Fibroblast of peridontal ligament (primary cell): ENCODE data around the gene TMOD3.
A peak's percentile ranks its signal among the peaks of the same experiment; 100 is the strongest.
"Not testable (repeated sequence)": the region's sequence is repeated elsewhere in the genome, so short reads cannot be mapped to it uniquely, and the experiment has no call there.

Source experiments
- DNase-seq: peaks from one replicate; pipeline ENCODE4 v3.0.0-alpha.2; 2010; ENCODE audit errors: extremely low read depth

TMOD3 gene

DNA sequence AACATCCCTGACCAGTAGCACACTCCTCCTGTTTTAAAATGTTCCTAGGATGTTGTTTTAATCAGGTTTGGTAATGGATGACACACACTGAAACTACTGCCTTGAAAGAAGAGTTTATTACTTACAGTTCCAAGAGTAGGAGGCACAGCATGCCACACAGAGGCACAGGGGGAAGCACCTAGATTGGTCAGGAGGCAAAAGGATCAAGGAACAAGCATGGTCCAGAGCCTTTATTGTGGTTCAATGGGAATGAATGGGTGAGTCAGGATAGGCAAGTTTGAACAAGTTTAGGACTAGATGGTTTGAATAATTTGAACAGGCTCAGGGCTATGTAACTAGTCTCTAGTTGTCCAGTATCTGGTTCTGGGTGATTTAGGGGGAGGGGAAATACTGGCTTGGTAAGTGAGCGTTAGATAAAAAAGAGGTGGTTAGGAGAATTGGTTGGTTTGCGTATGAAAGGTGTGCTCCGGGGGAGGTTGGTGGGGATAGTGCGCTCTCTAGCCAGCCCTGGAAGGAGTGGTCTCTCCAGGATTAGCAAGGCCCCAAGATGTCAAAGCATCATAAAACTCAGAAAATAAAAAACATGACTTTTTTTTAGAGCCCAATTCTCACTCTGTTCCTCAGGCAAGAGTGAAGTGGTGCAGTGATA lies 35.1 kb downstream of the TMOD3 start:
- peak; percentile 32 for DNase-seq

DNA sequence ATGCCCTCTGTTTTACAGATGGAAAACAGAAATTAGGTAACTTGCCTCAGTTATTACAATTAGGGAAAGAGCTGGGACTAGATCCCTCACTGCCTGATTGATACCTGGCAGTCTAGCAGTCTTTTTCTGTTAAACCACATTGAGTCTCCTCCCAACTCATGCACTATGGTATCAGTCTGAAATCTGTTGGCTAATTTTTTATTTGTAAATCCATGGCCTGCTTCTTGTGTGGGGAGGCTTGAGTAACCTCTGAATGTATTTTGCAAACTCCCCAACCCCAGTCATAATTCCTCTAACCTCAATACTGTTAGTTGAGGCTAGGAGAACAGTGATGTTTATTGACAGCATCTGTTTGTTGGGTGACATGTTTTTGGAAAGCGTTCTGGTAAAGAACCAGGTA lies 35.9 kb downstream of the TMOD3 start:
- no peak for DNase-seq

DNA sequence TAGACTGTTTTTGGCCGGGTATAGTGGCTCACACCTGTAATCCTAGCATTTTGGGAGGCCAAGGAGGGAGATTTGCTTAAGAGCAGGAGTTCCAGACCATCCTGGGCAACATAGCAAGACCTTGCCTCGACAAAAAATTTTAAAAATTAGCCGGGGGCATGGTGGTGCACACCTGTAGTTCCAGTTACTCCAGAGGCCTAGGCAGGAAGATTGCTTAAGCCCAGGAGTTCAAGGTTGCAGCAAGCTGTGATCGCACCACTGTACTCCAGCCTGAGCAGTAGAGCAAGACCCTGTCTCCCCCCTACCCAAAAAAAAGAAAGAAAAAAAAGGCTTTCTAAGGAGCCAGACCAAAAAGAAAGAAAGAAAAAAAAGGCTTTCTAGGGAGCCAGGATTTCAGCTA lies 36.7 kb downstream of the TMOD3 start:
- DNase-seq: no peak

DNA sequence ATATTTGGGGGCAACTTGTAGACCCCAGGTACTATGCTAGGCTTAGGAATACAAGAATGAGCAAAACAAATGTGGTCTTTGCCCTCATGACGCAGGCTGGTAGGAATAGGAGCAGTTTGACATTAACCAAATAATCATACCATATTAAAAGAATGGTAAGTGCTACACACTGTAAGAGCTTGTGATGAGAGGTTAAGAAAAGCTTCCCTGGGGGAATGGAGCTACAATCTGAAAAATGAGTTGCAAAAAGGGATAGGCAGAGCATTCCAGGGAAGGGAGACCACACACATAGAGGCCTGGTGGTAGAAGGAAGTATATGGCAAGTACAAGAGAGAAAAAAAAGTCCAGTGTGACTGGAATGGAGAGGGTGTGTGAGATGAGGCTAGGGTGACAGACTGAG lies 37.3 kb downstream of the TMOD3 start:
- peak; percentile 43 for DNase-seq

DNA sequence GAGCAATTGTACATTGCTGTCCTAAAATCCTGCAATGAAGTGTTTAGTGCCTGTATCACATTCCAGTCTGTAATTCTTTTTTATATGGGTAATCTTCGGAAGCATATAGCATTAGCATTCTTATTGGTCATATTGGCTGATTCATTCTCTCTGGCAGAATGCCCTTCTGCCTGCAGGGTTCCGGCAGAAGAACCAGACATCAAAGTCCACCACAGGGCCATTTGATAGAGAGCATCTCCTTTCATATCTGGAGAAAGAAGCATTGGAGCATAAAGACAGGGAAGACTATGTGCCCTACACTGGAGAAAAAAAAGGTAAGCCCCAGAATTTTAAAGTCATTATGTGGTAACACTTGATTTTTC lies 39.6 kb downstream of the TMOD3 start:
- peak; percentile 80 for DNase-seq

DNA sequence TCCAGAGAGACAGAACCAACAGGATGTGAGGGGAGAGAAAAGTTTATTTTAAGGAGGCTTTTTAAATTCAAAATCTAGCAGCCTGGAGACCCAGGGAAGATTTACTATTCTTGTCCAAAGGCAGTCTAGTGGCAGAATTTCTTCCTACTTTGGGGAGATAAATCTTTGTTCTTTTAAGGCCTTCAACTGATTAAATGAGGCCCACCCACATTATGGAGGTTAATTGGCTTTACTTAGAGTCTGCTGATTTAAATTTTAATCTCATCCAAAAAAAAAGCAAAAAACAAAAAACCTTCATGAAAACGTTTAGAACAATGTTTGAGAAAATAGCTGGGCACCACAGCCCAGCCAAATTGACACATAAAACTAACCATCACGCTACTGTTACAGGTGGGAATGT lies 41.3 kb downstream of the TMOD3 start:
- DNase-seq: no peak

DNA sequence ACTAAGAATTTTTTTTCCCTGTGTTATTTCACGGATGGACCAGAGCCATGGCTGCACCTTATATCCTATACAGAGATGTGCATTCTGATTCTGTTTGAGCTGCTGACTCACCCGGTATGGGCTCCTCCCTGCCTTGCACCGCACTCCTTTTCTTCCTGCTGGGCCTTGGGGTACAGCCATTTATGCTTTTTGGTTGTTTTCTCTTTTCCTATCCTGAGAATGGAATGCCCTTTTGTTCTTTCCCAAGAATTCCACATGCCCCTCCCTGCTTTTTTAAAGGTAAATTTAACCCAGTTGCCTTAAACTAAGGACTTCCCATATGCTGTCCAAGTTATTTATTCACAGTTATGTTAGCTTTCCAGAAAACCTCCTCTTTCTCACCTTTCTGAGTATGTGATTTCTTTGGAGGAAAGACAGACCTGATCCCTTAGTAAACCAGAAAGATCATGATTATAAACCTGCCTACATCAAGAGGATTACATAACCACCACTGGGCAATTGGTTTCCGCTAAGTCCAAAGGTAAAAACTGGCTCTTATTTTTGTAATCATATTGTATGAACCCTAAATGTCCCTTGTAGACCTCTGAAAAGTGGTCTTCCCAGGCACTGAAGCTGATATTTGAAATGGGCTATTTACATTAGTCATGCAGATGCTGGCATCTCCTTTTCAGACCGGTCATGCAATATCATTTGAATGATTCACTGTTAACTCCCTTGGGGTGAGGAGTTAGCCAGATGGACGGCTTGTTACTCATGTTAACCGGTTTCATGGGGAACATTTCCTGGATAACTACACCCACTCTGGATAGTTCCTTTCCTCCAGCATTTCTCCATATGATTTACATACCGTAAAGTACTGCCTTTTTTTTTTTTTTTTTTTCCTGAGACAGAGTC lies 45.5 kb downstream of the TMOD3 start:
- DNase-seq: peak; percentile 99

DNA sequence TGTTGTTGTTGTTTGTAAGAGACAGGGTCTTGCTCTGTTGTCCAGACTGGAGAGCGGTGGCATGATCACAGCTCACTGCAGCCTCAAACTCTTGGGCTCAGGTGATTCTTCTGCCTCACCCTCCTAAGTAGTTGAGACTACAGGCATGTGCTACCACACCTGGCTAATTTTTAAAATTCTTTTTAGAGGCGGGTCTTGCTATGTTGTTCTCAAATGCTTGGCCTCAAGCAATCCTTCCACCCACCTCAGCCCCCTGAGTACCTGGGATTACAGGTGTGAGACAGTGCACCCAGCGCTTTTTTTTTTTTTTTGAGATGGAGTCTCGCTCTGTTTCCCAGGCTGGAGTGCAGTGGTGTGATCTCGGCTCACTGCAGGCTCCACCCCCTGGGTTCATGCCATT lies 46.7 kb downstream of the TMOD3 start:
- DNase-seq: no peak

DNA sequence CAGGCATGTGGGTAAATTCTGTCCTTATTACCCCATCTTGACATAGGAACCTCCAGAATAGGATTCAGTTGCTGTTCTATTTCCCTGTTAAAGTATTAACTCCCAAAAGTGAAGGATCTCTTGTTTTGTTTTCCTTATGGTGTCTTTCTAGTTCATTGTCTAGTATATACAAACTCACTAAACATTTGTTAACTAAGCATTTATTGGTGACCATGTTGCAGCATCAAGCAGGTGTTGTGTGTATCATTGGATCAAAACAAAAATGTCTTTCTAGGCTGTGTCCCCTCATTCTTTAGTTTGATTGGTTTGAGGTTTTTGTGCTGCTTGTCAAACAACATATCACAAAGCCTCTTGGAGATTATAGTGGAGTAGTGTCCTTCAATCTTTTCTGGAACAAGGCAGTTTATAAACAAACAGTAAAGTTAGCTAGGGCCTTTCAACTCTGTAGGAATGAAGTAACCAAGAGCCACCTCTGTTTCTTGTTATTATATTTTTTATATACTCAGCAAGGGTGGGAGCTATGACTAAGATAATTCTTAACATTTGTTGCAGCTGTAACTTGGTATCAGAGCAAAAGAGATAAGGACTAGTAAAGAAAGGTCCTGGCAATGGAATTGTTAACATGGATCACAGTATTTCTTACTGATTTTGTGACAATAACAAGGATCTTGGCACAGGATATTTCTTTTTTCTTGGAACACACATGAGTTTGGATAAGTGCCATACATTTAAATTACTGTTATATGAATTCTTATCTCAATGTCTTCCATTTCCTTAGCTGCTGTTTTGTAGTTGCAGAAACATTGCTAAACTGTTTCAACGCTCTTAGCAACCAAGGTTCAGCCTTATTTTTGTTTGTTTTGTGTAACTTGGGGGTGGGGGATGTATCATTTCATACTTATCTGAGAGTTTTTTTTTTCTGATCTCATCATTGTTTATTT lies 49.3 kb downstream of the TMOD3 start:
- peak; percentile 67 for DNase-seq

DNA sequence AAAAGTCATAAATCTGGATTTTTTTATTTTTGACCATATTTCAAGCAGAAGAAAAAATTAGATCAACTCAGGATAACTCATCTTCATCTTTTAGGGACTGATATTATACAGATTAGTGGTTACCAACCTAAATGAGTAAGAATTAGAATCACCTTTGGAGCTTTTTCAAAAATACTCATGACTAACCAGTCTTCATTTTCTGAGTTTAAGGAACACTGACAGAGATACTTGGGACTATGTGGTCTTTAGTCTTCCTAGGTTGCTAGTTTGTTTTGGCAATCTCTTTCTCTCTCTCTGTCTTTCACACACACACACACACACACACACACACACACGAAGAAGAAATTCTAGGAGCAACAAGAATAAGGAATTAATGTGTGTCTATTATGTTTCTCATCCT lies 50.1 kb downstream of the TMOD3 start:
- DNase-seq: peak; percentile 51

DNA sequence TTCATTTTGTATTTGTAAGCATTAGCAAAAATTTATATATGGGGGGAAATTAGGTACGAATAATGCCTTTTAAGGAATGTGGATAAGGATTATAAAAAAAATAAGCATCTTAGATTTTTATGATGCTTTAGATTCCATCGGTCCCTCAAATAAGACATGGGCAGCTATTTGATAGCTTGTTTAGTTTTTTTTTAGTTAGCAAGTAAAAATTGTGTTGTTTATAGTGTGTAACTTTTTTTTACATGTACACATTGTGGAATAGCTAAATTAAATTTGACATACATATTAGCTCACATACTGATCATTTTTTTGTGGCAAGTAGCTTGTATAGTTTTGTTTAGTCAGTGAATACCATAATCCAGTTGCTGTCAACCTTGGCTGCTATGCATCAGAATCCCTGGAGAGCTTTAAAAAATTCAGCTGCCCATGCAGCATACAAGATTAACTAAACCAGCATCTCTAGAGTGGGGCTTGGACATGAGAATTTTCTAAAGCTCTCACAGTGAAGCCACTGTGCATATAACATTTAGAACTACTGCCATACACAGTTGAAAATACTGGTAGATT lies 53.9 kb downstream of the TMOD3 start:
- peak; percentile 95 for DNase-seq

DNA sequence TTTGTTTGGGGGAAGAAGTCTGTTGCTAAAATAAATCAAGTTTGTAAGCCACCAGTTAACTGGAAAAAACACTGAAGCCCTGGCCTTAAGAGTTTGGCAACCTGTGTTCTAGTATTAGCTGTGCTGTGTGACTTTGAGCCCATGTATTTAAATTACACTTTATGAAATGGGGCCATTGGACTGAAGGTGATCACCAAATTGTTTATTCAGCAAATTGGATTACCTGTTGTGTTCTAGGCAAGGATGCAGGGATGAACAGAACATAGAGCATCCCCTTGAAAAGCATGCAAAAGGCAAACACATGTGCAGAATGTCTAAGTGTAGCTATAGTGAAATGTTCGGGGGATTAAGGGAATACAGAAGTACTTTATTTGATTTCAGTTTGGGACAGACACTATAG lies 54.6 kb downstream of the TMOD3 start:
- DNase-seq: no peak

DNA sequence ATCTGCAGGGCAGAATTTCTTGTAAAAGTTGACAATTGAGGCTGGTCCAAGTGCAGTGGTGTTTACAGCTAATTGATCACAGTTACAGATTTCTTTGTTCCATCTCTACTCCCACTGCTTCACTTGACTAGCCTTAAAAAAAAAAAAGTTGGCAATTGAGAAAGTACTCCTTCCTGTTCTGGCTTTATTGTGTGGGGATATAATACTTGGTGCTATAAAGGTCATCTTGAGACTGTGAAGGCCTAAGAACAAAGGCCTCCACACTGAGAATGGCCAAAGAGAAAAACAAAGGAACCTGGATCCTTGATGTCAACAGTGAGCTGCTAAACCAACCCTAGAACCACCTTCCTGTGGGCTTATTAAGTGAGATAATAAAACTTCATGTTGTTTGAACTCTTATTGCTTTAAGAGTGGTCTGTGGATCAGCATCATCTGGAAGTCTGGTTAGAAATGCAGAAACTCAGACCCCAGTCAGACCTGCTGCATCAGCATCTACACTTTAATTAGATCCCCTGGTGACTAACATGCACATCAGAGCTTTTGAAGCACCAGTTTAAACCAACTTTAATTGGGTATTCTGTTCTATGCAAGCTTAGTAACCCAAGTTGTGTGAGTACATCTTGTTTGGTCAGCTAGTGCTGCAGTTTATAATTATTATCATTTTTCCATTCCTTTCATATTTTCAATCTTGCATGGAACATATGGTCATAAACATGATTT lies 55.2 kb downstream of the TMOD3 start:
- peak; percentile 40 for DNase-seq

DNA sequence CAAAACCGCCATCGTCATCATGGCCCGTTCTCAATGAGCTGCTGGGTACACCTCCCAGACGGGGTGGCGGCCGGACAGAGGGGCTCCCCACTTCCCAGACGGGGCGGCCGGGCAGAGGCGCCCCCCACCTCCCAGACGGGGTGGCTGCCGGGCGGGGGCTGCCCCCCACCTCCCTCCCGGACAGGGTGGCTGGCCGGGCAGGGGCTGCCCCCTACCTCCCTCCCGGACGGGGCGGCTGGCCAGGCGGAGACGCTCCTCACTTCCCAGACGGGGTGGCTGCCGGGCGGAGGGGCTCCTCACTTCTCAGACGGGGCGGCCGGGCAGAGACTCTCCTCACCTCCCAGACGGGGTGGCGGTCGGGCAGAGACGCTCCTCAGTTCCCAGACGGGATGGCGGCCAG lies 56.3 kb downstream of the TMOD3 start:
- not testable (repeated sequence) for DNase-seq

DNA sequence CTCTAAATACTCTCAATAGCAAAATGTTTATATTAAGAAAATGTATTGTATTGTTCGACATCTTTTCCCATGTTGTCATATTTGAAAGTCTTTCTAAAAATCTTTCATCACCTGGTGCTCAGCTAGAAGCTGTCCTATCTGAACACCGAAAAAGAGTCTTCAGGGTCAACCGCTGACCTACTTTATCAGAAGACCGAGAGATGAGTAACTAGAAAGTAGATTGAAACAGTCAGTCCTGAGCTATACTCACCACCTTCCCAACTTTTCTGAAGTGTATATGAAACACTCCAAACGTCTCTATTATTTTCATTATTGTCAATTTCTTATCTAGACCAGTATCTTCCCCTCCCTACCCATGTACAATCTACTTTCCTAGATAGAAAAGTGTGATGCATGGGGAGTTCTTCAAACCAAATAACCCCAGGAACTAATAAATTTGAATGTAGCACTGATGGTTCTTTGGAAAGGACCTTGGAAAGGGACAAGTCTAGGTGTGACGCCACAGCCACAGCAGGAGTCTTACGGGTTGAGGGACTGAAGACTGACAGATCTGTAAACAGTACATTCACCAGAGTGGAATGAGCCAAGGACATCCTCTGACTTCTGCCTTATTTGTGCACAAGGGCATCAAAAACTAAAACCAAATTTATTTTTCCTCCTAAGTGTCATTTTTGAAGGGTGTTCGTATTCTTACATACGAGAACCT lies 58.6 kb downstream of the TMOD3 start:
- no peak for DNase-seq

DNA sequence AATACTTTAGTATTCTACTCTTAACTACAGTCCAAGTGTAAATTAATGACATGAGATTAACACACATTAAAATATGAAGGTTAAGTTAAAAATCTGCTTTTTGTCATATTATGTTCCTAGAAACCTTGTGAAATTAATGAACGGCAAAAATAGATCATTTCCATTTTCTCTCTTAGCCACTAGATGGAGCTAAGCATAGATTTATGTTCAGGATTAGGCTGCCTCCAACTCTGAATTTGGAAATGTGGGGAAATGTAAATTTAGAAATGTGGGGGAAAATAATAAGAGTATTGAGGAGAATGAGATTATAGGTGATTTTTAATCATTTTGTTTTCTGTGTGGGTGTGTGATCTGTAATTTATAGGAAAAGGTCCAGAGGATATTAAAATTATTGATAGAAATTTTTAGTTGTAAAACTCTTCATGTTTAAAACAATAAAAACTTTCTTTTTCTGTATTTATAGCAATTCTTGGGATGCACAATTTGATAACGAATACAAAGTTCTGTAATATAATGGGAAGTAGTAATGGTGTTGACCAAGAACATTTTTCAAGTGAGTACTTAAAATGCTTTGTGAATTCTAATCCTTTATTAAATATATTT lies 59.2 kb downstream of the TMOD3 start:
- DNase-seq: peak; percentile 59

DNA sequence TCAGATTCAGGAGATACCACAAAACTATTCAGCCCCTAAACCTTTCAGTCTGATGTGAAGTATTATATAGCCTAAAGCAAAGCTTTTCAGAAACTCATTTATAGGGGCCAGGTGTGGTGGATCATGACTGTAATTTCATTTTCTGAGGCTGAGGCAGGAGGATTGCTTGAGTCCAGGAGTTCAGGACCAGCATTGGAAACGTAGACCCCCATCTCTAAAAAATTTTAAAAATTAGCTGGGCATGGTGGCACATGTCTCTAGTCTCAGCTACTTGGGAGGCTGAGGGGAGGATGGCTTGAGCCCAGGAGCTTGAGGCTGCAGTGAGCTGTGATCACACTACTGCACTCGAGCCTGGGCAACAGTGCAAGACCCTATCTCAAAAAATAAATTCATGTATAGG lies 60.0 kb downstream of the TMOD3 start:
- no peak for DNase-seq

DNA sequence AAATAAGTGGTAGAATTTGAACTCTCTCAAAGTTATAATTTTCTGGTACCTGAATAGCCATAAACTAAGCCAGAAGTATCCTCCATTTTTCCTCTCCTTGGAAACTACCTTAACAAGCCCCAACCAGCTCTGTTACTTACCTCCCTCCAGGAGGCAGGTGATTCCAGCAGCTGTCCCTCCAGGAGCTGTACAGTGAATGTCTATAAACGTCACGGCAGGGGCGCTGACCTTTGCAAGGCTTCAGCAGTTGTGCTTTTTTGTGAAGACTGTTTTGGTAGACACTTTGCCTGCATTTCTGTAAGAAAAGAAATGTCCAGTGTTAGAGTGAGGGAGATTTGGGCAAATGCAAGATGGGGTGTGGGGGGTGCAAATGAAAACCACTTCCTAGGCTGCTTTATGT lies 75.0 kb downstream of the TMOD3 start:
- DNase-seq: no peak

DNA sequence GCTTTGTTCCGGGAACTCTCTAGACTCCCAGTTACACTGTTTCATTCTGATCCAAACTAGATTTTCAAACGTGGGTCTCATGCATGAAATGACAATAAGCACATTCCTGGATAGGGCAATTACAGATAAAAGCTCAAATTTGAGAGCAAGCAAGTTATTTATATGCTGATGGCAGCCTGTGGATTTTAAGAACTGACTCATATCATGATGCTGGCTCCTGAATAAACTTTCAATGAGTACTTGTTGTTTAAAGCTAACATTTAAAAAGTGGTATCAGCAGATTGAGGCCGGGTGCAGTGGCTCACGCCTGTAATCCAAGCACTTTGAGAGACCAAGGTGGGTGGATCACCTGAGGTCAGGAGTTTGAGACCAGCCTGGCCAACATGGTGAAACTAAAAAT lies 75.5 kb downstream of the TMOD3 start:
- DNase-seq: no peak

DNA sequence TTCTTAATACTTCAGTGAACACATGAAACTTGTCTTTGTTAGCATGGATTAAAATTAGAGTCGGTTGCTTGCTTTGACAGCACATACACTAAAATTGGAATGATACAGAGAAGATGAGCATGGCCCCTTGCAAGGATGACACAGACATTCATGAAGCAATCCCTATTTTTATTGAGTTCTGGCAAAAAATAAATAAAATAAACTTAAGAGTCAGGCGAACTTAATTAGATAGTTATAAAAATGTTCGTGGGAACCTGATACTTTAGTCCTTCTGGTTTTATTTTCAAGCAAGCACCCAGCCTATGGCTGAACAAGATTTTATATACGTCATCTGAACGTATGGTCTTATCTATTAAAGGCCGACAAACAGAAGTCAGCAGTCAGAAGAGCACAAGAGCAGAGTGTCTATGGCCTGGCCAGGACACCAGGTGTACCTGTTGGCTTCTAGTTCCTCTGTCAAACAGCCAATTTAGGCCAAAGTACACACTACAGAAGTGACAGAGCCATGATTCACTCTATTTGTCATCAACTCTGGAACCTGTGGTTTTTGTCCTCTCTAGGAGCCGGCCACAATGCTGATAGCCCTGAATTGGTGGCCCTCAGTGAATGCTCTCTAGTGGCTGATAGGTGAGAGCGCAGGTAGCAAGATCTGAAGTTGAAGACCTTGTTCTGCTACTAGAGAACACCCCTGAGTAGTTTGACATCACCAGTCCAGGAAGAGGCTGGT lies 77.8 kb downstream of the TMOD3 start:
- DNase-seq: no peak
